Endothelial cell of umbilical vein (primary cell): ENCODE data around the gene CDKN3. TPM values are rescaled to one million over a fixed set of nuclear protein-coding genes. Genes with fewer than 3 reads are reported as not detected.

ENCODE experiments used
- BruUV-seq: library from RNA; stranded (reverse); fragments of 400-500 nt; replicated peaks from 2 replicates; lab custom pipeline; 2021; lab: Mats Ljungman, UMichigan
- CTCF ChIA-PET: fragments of 300-600, 350-600 bp; sonication (Branson Sonifier 250); formaldehyde crosslinking; loops from one replicate; lab custom pipeline; 2021; ENCODE audit warnings: antibody characterized with exemption, inconsistent platforms; lab: Charles Lee
- POLR2A ChIA-PET: fragments of 300-600, 350-600 bp; sonication (Branson Sonifier 250); formaldehyde crosslinking; loops from one replicate; lab custom pipeline; 2021; ENCODE audit warnings: antibody characterized with exemption, inconsistent platforms; lab: Charles Lee
- DNase-seq: peaks from one replicate; pipeline ENCODE4 v3.0.0-alpha.2; 2011; ENCODE audit warnings: low read depth, low spot score
- FAIRE-seq: peaks from 2 replicates; lab custom pipeline; 2011; peaks lifted over from hg19 to GRCh38; lab: Jason Lieb, UNC
- H2AFZ ChIP-seq: 2 replicates; pipeline ENCODE4 v1.6.0; 2012; ENCODE audit warnings: low read depth, low read length, control low read depth, inconsistent platforms
- H3K27ac ChIP-seq: 2 replicates; pipeline ENCODE4 v1.5.1; 2011; ENCODE audit warnings: low read depth, mild to moderate bottlenecking, control low read depth, low read length, moderate library complexity; ENCODE audit not compliant: insufficient read depth
- H3K27me3 ChIP-seq, 2 experiments: 2 replicates each; pipeline versions ENCODE4 v1.6.0 to v1.6.1; 2011; ENCODE audit warnings: low read length in 2 of 2, mixed read lengths in 1 of 2; ENCODE audit not compliant: control insufficient read depth in 2 of 2, insufficient read depth in 2 of 2
- H3K36me3 ChIP-seq, 2 experiments: 2 replicates in 1 of 2; 3 replicates in 1 of 2; pipeline ENCODE4 v1.5.1; 2011; ENCODE audit warnings: low read length in 2 of 2, mild to moderate bottlenecking in 1 of 2, moderate library complexity in 1 of 2; ENCODE audit not compliant: control insufficient read depth in 2 of 2, insufficient read depth in 2 of 2; ENCODE audit errors: extremely low read depth in 1 of 2
- H3K4me1 ChIP-seq: 3 replicates; pipeline ENCODE4 v1.5.1; 2011; ENCODE audit warnings: mild to moderate bottlenecking, low read length; ENCODE audit not compliant: control insufficient read depth, insufficient read depth; ENCODE audit errors: extremely low read depth
- H3K4me2 ChIP-seq: 2 replicates; pipeline ENCODE4 v1.6.1; 2011; ENCODE audit warnings: low read length, control low read depth, mixed read lengths; ENCODE audit not compliant: insufficient read depth
- H3K4me3 ChIP-seq, 3 experiments: fragments of 200-600 bp in 1 of 3; sonication (generic), shearing (Covaris generic) in 1 of 3; replicated peaks in 1 of 3; 2 replicates each; pipeline ENCODE4 v1.5.1; 2011 to 2016; ENCODE audit warnings: control low read depth in 3 of 3, low read length in 3 of 3, mild to moderate bottlenecking in 2 of 3, inconsistent platforms in 1 of 3, low read depth in 1 of 3, moderate library complexity in 1 of 3; ENCODE audit not compliant: insufficient read depth in 1 of 3
- H3K79me2 ChIP-seq: 2 replicates; pipeline ENCODE4 v1.6.0; 2012; ENCODE audit warnings: low read length, inconsistent platforms; ENCODE audit not compliant: control insufficient read depth, insufficient read depth
- H3K9ac ChIP-seq: replicated peaks from 2 replicates; pipeline ENCODE3; 2011; ENCODE audit warnings: low read length, control low read depth; ENCODE audit not compliant: insufficient read depth; ENCODE audit errors: extremely low read depth
- H3K9me1 ChIP-seq: replicated peaks from 3 replicates; pipeline ENCODE4 v1.6.0; 2011; ENCODE audit warnings: mild to moderate bottlenecking, low read length; ENCODE audit not compliant: control insufficient read depth, insufficient read depth; ENCODE audit errors: extremely low read depth
- H3K9me3 ChIP-seq: replicated peaks from 2 replicates; pipeline ENCODE4 v1.5.1; 2012; ENCODE audit warnings: low read length, inconsistent platforms; ENCODE audit not compliant: control insufficient read depth, insufficient read depth
- H4K20me1 ChIP-seq: replicated peaks from 2 replicates; pipeline ENCODE3; 2011; ENCODE audit warnings: mild to moderate bottlenecking, low read length; ENCODE audit not compliant: control insufficient read depth, insufficient read depth; ENCODE audit errors: extremely low read depth
- CTCF ChIP-seq, 2 donors: IDR thresholded peaks; 1 replicate in 1 of 2; 2 replicates in 1 of 2; pipeline ENCODE4 v1.5.1; 2011; ENCODE audit warnings: low read length in 2 of 2, mild to moderate bottlenecking in 2 of 2, moderate library complexity in 2 of 2, control low read depth in 1 of 2, inconsistent platforms in 1 of 2, low read depth in 1 of 2; ENCODE audit not compliant: insufficient read depth in 1 of 2; ENCODE audit errors: extremely low read depth in 1 of 2
- FOS ChIP-seq: IDR thresholded peaks from 2 replicates; pipeline ENCODE4 v1.6.1; 2011; ENCODE audit warnings: mild to moderate bottlenecking, low read length, moderate library complexity, borderline replicate concordance; ENCODE audit not compliant: insufficient read depth
- GATA2 ChIP-seq: IDR thresholded peaks from 2 replicates; pipeline ENCODE4 v1.7.0; 2011; ENCODE audit warnings: low read depth, mild to moderate bottlenecking, moderate library complexity, mixed read lengths, low read length; ENCODE audit not compliant: insufficient read length, insufficient read depth
- JUN ChIP-seq: IDR thresholded peaks from 2 replicates; pipeline ENCODE4 v1.6.1; 2011; ENCODE audit warnings: borderline replicate concordance, low read depth; ENCODE audit not compliant: insufficient read length, insufficient read depth
- POLR2AphosphoS5 ChIP-seq: IDR thresholded peaks from 2 replicates; pipeline ENCODE4 v1.6.1; 2012; ENCODE audit warnings: low read depth, mild to moderate bottlenecking, control low read depth, low read length, moderate library complexity; ENCODE audit not compliant: insufficient read depth
- dilution Hi-C: fragments of 300-500 bp; cut with MboI; formaldehyde crosslinking; loops from one replicate; pipeline ENCODE4 v1.15.0; 2019; ENCODE audit warnings: low sequenced_read_pairs; ENCODE audit not compliant: extremely low pct_ligation_motif_present
- intact Hi-C: fragments of 100-400 bp; cut with micrococcal nuclease; formaldehyde crosslinking; loops from one replicate; pipeline ENCODE4 v1.10.0; 2022
- polyA plus RNA-seq, 4 experiments: library from polyadenylated mRNA; depleted of rRNA in 3 of 4; stranded (reverse) in 3 of 4; unstranded in 1 of 4; fragments of >200 nt; gene quantifications; 2 replicates each; pipeline versions ENCODE4 v1.2.1 to v1.2.3, GENCODE V29; 2011 to 2012; ENCODE audit warnings: missing spikeins in 1 of 4
- total RNA-seq: library from RNA; stranded (reverse); gene quantifications from 2 replicates; pipeline ENCODE4 v1.2.3, GENCODE V29; 2021
- TF ChIP-seq, protein P1 (sequence below): IDR thresholded peaks from 2 replicates; pipeline ENCODE4 v1.6.1; 2011; ENCODE audit not compliant: insufficient read depth, insufficient read length

Gene CDKN3
- total and polyA plus RNA-seq, 2 donors (not counting 3 experiments of a cell fraction or from before 2014, with no cell fraction given), result 36.6 to 52.0 TPM

GRCh38 chr14:54444681-54445080 lies 47.9 kb downstream of the CDKN3 start:
- Histone ChIP-seq H3K4me2 (no peak overlapping the region), H3K27me3 (peaks cover 28 to 44% of the 10 kb centered on the region in 2 experiments), H3K27ac (no peak overlapping the region), H3K79me2 (peaks cover 11% of the 10 kb centered on the region), H3K36me3 (no peaks in the 10 kb centered on the region), H4K20me1 (no peaks in the 10 kb centered on the region), H3K9me3 (no peaks in the 10 kb centered on the region), H3K9me1 (no peaks in the 10 kb centered on the region), H2AFZ (no peak overlapping the region), H3K9ac (no peak overlapping the region), H3K4me3 (no peak overlapping the region), H3K4me1 (peaks cover 11% of the 10 kb centered on the region)
- intact Hi-C loops, result no loop called here
- dilution Hi-C loops, result no loop called here
- no peak for FAIRE-seq
- ChIA-PET POLR2A (no interaction called here), CTCF (interaction anchor here (2.2 kb wide), 1 partner anchor 78 kb away, joined by 7 read pairs; no protein-coding TSS in a partner anchor)
- TF ChIP-seq, protein P1, sequence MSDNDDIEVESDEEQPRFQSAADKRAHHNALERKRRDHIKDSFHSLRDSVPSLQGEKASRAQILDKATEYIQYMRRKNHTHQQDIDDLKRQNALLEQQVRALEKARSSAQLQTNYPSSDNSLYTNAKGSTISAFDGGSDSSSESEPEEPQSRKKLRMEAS, result no peak
- TF ChIP-seq FOS, result no peak
- TF ChIP-seq POLR2AphosphoS5, result no peak
- no peak for TF ChIP-seq JUN
- TF ChIP-seq CTCF (IDR thresholded peaks at IDR 0.05; ENCODE audit: extremely low read depth in 1 of 2, insufficient read depth in 1 of 2, low read depth in 1 of 2, low read length in 2 of 2), result no peak
- no peak for TF ChIP-seq GATA2
- no TSS peak for BruUV-seq
- no peak for DNase-seq
